Measurements from ENCODE around the gene NFIA.
A peak's percentile ranks its signal among the peaks of the same experiment; 100 is the strongest.

Gene NFIA

DNA sequence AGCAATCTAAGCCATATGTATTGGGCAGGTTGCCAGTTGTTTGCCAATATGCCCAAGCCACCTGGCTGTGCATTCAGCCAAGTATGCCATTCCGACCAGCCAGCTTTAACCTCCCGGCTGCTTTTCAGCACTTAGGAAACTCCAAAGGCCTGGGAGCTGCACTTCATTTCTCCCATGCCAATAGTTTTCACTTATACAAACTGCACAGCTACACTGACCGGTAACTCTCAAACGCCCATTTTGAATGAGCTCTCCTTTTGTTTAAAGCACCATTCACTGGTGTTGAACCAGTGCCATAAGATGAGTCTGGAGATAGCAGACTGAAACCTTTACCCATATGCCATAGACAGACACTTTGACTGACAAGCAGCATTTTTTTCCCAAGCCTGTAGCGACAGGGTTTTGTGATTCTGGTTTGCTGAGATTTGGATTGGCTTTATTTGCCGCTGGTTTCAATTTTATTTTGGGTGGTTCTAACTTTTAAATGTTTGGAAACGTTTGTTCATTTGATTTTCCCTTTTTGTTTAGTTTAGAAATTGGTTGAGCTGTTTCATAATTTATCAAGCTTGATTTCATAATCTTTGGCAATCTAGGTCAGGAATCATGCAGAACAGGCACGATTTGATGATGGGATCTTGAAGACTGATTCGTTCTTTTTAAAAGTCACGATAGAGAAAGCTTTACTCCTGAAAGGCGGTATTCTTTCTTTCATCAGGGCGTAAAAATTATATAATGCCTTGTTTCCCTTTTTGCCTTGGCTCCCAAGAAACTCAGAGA is 144.6 kb downstream of the NFIA start:
- peak; percentile 98 for DNase-seq

DNA sequence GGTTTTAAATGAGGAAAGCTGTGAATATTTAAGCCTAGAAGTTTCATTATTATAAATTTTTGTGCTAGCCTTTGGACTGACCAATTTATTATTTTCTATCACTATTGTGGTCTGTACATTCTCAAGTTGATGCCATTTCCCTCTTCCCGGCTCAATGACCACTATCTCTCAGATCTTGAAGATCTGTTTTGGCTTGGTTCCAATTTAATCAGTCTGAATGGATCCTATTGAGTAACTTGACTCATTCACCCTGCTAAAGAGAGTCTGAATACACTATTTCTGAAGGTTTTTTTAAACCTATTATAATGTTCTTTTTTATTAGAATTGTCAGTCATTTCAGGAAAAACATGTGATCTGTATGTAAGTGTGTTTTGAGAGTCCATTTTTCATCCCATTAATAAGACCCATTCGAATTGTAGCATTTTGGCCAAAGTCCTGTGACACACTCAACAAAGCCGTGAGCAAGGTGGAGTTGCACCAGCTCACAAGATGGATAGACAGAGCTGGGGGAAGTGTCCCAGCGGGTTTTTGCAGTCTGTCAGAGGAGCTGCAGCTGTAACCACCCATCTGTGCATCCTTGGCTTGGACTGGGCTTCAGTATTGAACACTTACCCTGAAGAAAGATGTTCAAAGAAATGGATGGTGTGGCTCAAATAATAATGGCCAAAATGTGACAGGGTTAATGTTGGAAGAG is 145.6 kb downstream of the NFIA start:
- peak; percentile 89 for DNase-seq

DNA sequence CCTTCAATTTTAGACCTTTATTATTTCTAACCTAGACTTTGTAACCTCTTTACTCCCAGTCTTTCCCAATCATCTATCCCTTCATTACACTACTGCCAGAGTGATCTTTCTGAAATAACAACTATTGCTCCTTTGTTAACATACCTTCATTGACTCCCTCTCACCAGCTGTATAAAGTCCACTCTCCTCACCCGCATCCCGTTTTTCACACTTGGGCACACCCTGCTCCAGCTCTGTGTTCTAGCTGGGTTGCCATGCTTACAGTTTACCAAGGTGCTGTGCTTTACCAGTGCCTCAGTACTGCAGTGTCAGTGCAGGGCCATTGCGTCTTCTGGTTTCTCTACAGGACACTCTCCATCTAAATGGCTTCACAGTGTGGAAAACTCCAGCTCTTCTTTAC is 148.2 kb downstream of the NFIA start:
- peak; percentile 19 for DNase-seq

DNA sequence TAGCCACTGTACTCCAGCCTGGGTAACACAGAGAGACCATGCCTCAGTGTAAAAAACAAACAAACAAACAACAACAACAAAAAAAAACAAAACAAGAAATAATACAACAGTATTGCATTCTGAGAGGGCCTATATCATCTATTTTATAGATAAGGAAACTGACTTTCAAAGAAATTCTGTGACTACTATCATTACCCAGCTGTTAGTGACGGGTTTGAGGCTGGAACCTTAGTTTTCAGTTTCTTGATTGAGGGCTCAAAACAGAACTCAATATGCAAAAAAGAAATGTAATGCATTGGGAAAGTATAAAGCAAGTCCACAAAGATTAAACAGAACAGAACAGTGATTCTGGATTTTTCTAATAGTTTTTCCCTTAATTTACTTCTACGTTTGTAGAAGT is 149.4 kb downstream of the NFIA start:
- no peak for DNase-seq

DNA sequence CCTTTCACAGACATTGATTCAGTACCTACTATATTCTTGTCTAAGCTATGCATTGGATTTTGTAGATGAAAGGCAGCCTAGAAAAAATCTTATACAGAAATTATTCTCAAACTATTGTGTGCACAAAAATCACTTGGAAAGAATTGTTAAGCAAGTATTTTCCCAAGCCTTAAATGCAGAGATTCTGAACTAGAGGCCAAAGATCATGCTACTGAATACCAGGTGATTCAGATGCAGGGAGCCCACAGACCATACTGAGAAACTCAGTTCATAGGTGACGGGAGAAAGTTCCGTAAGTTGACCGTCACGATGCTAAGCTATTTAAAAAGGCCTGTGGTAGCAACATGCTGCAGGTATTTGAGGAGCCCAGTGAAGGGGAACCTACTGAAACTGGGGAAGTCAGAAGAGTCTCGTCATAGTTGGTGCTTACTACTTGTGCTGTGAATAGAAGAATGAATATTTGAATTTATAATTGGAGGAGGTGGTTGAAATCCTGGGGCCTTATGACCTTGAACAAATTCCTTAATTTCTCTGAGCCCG is 150.8 kb downstream of the NFIA start:
- no peak for DNase-seq

DNA sequence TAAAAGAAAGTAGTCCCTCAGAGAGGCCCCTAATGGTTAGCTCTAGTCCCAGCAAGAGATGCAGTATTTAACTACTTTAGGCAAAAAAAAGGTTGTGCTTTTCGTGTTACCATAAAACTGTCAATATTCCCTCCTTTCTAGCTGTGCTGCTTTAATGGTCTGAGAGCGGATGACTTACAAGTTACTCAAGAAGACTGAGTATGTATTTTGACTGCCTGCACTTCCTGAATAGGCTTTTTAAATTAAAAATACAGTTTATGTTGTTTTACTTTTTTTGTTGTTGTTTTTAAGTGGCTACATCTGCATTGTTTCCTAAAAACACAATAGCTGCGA is 152.2 kb downstream of the NFIA start:
- DNase-seq: no peak

DNA sequence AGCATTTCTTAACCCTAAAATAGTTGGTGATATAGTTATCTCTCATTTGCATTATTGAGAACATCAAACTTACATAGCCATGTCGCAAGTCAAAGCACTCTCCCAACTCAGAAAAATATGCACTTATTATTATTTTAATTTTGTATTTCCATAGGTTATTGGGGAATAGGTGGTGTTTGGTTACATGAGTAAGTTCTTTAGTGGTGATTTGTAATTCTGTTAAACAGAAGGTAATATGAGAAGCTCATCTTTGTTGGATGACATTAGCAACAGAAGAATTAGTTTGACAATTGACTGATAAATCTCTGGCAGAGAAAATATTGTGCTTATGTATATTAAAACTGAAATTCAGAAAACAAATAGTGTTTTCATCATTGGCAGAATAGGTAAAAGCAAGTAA is 154.8 kb downstream of the NFIA start:
- peak; percentile 64 for DNase-seq

DNA sequence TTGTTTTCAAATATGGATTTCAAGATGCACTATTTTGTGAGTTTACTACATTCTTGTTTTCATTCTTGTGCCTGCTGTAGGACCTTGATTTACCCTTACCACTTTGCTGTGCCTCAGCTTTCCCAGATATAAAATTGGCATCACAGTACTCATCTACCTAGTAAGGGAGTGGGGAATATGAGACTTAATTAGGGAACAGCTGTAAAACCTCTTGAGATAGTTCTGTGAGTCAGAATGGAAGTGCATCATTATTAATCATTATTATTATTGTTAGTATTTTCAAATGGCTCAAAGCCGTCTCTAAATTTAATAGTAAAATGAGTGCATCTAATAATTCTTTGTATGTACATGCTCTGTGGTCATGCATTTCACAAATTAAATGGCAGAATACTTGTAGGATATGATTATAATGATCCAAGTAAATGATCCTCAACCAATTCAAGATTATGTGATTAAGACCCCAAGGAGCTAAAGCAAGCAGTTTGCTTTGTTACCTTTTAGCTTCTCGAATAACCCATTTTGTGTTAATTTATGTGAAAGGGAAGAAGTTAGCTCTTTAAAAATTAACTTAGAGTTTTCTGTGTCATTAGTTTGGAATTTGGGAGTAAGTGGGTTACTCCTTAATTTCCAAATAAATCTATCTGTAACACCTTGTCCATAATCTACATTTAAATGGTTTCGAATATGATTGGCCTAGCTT is 155.4 kb downstream of the NFIA start:
- peak; percentile 63 for DNase-seq

DNA sequence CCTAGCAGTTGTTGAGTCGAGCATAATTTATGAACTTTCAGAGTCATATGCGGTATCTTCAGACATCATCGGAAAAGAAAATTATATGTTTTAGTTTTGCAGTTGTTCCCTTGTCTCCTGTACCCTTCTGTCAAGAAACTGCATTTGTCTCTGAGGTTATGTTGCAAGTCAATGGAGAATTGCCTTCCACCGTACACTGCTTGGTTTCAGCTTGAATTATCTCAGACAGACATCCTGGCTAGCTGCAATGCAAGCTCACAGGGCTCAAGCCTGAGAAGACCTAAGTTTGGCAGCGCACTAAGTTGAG is 156.0 kb downstream of the NFIA start:
- no peak for DNase-seq

DNA sequence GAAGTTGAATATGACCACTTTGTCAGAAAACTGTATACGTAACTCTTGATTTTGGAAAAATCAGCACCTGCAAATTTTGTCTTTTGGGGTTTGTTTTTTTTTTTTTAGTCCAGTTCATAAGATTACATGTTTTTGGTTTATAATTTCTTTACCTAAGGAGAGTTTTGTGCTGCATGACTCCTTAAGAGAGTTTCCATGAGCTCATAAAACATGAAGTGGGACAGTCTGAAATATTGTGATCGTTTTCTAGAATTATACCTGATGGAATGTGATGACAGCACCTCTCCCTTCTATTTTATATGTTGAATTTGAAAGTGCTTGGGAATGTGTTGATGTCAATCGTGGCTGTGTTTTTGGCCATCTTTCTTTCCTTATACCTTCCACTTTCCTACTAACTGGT is 158.5 kb downstream of the NFIA start:
- no peak for DNase-seq

DNA sequence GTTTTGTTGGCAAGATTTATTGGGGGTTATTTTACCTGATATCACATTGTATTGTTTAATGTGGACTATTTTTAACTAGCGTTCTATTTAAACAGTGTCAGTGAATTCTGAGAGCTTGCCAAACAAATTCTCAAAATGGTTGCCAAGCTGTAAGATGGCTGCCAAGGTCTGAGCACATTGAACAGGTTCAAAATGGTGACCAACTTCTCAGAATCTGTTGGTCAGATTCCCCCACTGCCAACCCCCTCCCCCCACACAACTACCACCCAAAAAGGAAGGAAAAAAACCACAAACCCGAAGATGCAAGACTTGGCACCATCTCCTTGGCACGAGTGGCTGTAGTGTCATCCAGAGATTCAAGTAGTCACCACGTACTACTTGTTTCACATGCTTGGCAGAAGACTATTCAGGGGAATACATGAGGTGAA is 159.1 kb downstream of the NFIA start:
- DNase-seq: no peak

DNA sequence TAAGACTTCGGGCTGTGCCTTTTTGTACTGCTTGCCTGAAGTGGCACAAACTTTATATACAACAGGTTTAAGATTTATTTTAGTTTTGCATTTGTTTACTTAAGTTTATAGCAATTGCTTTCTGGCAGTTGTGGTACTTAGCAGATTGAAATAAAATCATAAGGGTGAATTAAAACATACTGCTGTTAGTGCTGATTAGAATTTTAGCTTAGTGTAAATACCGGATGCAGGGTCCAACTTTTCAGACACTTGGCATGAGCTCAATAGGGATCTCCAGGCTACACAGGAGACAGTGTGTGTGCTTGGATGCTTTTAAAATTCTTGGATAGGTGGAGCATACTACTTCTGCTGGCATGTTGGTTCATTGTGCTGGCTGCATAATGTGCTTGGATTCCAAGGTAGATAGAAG is 159.6 kb downstream of the NFIA start:
- DNase-seq: no peak

DNA sequence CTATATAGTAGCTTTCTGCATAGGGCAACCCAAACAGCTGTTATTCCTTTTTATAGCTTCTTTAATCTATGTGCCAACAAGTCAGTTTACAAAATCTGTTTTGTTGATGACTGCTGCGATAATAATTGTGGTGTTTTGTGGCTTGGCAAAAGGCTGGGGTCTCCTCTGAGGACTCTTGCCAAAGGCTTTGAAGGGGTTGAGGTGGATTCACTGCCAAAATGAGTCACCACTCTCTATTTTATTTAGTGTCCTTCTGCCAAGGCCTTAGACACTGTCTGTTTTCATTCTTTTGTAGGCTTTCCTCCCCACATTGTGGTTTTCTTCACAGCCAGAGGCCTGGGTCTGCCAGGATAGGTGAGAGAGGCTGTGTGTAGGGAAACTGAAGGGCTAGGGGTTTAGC is 161.8 kb downstream of the NFIA start:
- DNase-seq: no peak

DNA sequence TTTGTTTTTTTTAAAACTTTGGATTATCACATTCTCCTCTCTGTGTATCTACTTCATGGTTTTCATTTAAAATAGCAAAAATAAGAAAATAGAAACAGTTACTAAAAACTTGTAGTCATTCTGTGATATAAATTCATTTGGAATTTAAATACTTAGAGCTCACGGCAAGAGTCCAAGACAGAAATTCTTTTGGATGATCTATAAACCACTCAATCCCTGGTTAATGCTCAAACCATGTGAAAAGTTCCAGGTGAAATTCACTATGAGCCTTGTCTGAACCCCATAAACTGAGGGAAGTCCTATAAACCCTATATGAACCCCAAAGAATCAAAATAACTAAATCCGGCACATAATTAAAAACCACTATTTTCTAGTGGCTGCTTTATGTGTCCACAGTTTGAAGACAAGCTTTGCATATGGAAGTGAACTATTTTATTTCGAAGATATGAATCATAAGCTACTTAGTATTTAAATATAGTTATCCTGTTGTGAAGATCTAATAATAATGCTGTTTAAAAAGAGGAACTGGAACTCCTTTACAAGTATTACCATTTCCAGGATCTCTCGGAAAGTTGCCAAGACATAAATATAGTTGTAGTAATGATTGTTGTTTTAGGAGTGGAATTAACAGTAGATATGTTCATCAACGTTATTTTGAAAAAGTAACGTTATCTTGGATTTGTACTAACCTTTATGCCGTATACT is 163.5 kb downstream of the NFIA start:
- no peak for DNase-seq

DNA sequence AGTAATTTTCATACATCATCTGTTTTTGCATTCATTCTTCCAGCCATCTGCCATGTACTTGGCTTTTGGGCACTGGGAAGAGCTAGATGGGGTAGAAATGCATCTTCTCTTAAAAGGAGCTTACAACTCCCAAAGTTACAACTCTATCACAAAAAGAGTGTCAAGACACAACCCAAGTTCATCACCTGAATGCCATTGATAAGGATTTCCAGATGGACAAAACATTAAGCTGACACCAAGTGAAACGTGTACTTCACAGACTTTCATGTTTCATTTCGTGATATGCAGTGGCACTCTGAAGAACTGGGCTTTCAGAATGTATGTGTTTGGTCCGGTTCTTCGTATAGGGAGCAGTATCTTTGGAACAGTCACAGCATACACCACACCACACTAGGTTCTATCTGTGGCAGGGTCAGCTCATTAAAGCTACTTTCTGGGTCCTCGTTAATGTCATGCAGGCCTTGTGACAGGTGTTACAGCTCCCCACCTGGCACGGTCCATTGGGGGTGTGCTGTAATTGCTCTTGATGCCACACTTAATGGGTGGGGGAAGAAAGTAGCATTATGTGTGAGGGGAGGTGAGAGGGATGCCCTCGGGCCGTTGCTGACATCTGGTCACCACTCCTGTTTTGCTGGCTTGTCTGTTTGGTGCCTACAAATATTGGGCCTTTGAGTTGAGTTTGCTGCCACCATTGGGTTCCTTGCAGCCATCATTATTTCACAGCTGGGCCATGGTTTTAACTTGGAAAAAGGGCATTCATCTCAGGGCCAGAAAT is 164.9 kb downstream of the NFIA start:
- DNase-seq: peak; percentile 69

DNA sequence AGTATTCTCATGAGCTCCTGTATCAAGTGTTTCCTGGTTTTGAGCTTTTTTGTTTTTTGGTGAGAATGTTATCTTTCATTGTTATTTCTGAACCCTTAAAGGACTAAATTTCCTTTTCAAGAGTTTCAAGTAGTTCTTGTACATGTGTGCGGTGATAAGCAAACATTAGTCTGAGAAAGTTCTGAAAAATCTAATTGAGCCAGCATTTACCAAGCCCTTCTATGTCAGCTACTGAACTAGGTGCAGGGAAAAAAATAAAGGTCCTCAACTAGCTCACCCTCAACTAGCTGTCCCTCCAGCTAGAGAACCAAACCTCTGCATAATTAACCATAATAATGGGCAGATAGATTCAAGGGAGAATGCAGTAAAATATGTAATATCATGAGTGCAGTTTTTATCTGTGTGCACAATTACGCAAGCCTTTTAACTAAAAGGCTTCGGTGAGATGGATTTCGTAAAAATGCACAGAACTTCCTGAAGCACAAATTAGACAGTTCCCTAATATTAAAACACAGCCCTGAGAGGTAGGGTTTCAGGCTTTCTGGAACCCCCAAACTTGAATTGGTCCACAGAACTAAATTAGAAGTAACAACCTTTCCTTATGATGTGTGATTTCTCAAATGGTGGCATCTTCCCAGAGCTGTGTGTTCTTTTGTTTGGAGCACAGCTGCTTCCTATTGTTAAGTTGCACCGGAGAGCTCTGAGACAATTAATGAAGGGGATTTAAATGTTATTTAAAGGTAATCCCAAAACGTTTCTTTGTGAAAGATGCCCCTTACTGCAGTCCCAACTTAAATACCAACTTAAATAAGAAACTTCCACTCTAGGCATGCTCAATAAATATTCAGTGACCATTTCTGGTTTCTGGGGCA is 165.8 kb downstream of the NFIA start:
- no peak for DNase-seq

DNA sequence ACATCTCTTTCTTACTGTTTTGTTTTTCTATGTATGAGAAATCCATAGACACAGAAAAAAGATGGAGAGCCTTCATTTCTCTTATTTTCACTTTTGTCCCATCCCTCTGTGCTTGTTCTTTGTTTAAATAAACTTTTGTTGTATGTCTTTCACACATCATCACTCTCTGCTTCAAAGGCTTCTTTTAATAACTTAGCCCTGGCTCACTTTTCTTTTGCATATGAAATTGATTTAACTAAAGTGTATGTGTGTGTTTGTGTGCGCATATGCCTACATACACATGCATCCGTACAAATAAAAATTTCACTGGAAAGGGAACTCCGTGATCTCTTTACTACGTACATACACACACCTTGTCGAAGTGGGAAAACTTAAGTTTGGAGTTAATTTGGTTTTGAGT is 168.6 kb downstream of the NFIA start:
- DNase-seq: no peak

DNA sequence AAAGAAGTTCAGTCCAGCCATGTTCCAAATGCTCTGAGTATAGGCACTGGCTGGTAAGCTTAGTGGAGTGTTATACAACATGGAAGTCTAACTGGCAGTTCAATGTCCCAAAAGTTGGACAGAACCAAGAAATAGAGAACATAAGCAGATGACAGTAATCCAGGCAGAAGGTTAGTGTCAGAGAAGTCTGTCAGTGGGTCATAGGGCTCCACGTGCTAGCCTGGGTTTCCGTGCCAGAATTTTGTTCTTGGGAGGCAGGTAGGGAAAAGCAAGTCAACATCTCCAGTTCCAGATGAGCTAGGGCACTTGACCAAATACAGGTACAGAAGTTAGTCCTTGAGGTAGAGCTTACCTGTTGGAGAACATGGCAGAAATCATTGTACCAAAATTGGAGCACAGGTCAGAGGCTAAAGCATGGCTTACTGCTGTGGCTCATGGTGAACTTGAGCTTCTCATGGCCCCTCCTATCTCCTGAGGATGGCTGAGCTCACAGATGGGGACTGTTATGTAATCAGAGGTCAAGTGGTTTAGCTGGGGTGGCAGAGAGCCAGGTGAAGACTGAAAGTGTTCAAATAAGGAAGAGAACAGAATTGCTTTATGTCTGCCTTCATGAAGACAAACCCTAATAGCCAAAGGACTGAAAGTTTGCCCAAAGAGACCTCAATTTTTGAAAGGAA is 170.8 kb downstream of the NFIA start:
- peak; percentile 91 for DNase-seq

DNA sequence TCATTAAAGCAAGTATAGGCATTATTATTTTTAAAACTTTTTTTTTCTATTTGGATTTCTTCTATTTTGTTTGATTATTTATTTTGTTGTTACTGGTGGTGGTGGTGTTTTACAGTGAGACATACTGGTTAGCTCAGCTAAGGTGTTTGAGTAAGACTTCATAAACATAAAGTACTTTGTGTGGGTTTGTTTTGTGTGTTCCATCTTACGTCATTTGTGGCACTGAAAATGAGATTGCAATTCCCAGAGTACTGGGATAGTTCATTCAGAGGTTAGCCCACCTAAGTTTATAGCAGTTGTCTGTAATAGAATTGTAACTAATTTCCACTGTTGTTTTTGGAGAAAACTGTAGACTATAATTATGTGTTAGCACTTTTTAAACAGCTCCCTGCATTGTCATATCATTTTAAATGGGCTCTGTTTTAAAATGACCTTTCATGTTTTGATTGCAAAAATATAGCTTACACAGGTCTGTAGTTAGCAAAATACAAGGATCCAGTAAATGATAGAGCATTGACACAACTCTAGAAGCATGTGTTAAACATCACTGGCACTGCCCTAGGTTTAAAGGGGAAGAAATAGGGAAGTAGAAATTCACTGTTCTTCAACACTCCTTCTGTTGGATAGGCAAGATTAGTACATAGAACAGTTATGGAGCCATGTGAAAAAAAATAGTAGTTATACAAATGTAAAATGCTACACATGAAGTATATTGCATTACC is 171.7 kb downstream of the NFIA start:
- no peak for DNase-seq

DNA sequence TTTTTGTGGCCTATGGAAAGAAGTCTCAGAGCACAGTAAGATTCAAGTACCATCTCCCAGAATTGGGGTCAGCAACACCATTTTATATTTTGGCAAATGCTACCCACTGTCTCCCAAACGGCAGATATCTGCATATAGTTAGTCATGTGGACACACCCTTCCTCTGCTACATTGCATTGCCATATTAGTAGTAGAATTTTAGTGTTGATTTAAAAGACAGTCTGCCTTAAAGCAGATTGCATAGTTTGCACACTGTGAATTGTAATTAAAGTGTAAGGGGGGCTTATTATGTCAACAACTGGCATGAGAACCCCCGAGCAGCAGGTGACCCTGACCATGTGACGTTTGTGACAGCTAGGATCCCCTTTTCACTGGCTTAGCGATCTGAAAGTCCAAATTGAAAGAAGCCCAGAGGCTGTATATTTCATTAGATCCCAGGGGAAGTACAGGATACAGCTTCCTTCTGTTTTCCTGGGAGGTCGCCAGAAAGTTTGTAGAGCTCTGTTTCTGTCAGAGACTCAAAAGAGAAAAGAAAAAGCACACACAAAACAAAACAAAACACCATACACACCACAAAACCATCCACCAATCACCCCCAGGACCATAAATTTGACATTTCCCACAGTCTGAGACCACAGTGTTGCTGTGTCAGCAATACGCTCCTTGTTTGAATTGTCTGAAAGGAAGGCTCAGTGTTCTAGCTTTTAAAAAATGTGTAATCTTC is 172.4 kb downstream of the NFIA start:
- DNase-seq: peak; percentile 95

Data from NCI-H2171 treated with DMSO at 0.1 percent for 48 hours (cell line).